ENCODE data around the gene NOS1AP.

The NOS1AP gene

DNA sequence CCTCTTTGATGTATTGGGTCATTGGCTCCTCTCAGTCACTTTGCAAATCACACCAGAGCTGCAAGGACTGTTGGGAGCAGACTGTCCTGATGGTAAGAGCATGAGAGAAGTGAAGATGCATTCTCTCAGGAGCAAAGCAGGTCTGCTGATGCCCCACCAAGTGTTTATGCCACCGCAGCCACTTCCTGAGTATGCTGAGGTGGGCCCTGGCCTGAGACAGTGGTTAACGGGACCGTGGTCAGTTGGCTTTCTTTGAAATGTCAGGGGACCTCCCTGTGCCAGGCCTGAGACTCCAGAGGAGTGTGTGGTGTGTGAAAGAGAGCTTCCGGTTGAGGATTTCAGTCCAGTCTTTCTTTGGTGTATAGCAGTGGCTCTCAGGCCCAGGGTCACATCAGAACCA, 227.7 kb downstream of the NOS1AP start:
- no peak for DNase-seq (ENCODE audit: low read depth in 3 of 3)

DNA sequence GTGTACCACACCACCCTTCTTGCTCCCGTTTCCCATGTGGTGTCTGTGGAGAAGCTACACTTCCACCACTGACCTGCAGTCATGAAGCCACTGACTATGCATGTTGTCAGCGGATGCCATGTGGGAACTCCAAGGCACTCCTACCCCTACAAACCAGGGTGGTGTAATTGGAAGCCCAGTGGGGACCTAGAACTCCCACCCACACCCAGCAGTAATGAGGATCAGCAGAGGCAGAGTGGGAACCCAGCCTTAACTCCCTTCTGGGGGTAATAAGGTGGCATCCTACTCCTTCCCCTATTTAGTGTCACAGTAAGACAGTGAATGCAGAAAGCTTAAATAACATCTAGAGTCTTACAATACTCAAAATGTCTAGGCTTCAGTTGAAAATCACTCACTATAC, 228.8 kb downstream of the NOS1AP start:
- no peak for DNase-seq (ENCODE audit: low read depth in 3 of 3)

DNA sequence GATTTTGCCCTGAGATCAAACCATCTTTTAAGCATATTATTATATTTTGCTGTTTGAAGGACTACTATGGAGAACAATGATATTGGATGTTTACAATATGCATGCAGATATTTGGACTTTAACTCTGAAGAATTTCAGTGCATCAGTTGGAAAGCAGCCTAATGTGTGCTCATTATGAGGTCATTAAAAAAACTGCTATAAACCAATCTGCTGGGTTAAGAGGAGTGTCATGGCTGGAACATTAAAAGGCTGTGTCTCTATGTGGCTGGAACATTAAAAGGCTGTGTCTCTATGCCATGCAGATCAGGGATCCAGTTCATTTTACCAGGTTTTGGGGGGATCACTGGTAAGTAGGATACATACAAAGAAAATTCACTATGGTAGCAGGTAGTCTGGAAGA, 229.5 kb downstream of the NOS1AP start:
- DNase-seq (ENCODE audit: low read depth in 3 of 3), result no peak

DNA sequence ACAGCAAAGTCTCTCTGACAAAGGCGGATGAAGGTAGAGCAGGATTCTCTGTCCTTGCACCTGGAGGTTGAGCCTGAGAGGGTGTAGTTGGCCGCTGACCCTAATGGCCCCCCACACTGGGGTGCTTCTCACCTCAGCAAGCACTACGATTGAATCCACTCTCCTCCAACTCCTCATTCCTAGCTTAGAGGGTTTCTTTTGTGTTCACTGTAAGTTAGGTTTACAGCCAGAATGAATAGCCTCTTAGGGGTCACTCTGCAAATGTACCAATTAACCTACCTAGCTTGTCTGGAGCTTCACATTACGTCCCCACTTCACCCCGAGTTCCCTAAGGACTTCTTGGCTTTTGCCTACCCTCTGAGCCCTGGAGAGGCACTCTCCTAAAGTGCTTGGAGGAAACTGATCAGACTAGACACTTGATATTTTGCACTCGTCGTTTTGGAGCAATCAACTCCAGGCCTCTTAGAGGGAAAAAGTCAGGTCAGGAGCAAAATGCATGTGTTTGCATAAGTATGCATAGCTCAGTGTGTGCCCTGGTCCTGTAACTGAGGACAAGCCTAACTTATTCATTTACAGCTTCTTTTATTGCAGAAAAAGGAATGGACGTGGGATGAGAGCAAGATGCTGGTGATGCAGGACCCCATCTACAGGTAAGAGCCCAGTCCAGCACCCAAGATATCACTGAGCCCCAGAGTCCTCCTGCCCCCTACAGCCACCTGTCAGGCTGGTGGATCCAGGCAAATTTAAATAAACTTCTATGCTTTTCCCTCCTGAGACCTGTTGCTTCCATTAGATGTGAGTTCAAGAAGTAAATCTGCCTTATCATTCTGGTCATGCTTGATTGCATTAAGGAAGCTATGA, 230.8 kb downstream of the NOS1AP start:
- no peak for DNase-seq (ENCODE audit: low read depth in 3 of 3)

DNA sequence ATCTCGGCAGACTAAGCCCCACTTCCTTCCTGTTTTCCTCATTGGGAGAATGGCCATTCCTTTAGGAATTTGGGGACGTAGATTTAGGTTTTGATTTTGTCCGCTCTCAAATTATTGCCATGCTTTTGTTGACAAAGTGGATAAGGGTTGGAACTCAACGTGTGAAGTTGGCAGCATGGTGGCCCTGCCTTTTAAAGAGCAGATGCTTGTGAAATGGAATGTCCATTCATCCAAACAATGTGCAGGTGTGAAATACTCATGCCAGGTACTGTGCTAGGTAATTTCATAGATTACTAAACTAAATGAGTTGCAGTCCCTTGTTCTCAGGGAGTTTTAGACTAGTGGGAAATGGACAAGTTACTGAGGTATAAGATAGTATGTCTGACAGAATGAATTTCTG, 232.2 kb downstream of the NOS1AP start:
- no peak for DNase-seq (ENCODE audit: low read depth in 3 of 3)

DNA sequence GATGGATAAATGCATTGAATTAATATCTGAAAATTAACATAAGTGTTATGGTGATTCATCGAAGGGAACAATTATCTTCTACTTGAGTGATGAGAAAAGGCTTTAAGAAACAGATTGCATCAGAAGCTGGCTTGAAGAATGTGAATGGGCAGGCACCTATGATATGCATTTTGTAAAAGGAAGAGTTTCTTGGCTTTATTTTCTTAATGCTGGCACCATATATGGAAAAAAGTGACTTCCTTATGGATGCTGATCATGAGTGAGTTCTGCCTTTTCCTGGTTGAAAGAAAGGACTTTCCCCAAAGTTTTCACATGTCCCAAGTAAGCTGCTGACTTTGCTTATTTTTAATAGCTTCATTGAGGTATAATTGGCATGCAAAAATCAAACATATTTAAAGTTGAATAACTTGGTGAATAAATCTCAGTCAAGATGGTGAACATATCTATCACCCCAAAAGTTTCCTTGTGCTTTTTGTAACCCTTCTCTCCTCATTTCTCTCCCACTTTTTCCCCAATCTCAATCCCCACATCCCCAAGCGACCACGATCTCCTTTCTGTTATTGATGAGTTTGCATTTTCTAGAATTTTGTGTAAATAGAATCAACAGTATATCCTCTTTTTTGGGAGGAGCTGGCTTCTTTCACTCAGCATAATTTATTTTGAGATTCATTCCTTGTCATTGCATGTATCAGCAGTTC, 233.0 kb downstream of the NOS1AP start:
- no peak for DNase-seq (ENCODE audit: low read depth in 3 of 3)

DNA sequence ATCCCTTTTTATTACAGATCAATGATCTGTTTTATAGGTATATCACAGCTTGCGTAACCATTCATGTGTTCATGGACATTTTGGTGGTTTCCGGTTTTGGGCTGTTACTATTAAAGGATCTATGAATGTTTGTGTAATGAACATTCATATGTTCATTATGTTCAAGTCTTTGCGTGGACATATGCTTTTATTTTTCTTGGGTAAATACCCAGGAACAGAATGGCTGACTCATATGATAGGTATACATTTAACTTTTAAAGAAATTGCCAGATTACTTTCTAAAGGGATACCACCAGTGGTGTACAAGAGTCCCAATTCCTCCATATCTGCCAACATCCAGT, 233.5 kb downstream of the NOS1AP start:
- DNase-seq (ENCODE audit: low read depth in 3 of 3), result no peak

DNA sequence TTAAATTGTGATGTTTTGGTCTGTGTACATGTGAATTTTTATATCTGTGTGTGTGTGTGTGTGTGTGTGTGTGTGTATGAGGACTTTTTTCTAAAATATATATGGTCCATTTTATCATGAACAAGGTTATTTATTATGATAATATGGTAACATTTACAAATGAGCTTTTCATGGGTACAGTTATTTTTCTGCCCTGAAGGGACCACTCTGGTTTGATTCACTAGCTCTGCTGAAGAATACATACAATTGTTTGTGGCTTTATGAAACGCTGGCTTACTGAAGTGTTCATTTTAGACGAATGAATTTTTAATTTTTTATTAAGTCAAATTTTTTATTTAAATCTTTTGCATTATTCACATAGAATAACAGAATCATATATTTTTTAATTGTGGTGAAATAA, 235.2 kb downstream of the NOS1AP start:
- DNase-seq (ENCODE audit: low read depth in 3 of 3), result no peak

DNA sequence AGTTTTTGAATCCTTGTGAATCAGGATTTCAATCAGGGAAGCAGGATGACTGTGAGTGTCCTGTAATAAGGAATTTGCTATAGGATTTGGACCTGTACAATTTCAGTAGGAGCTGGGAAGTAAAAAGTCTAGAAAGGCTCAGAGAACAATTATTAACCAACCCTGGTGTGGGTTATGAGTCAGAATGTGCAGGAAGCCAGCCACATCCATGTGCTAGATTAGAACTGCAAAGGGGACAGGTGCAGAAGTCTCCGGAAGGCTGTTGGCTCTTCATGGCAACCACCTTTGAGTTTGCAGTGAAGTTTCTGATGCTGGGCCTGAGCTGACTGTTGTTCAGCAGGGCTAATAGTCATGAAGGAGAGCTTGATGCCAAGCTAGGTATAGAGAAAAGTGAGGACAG, 236.5 kb downstream of the NOS1AP start:
- no peak for DNase-seq (ENCODE audit: low read depth in 3 of 3)

DNA sequence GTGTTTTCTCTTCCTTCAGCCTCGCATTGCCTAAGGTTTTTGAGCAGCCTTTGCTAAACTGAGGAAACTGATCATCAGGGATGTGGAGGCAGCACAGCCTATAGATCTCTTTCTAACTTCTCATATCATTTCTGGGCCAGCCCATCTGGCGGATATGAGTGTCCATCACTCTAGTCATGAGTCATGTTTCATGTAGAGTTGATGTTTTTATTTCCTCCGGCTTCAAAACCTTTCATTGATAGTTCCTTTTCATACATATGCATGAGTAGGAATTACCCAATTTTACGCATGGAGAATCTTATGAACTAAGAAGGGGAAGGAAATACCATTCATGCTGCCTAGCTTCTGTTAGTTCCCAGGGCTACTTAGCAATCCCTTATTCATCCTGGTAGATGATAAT, 240.8 kb downstream of the NOS1AP start:
- DNase-seq (ENCODE audit: low read depth in 3 of 3), result no peak

DNA sequence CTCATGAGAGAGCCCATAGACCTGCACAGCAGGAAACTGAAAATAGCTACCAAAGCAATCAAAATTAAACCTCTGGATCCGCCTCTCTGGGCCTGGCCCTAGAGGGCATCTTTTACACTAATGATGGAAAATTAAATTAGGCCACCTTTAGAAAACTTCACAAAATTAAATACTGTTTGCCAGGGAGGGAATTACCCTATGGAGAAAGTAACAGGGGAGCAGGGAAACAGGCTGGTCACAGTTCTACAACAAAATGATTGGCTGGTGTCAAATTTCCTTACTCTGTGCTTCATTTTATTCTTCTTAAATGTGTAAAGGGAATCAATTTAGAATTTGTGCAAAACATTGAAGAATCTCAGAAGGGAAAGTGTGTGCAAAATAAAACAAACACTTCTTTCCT, 244.7 kb downstream of the NOS1AP start:
- no peak for DNase-seq (ENCODE audit: low read depth in 3 of 3)

DNA sequence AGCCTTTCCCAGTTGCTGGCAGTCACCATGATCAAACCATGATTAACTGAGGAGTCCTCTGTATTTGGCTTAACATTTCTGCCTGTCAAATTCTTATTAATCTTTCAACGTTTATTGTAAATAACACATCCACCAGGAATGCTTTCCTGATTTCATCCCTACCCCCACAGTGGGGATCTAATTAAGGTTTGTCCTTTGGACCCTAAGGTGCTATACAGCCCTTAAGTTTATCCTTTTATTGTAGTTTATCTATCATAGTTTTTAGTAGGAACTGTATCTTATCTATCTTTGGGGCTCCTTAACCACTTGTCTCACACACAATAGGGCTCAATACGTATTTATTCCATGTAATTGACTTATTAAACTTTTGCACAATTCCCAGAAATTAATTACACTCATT, 246.2 kb downstream of the NOS1AP start:
- DNase-seq (ENCODE audit: low read depth in 3 of 3), result no peak

DNA sequence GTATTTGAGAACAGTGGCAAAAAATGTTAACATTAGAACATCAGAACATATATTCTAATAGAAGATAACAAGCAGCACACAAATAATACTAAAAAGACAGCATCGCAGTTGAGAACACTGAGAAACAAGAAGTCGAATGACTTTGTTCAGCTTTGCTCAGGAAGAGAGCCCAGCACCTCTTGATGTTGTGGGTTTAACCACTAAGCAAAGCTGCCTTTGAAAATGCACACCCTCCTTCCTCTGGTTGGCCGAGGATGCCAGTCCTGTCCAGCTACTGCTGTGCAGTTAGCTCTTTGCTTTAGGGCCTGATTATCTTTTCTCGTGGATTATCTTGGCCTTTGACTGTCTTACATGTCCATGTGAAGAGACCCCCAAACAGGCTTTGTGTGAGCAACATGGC, 246.7 kb downstream of the NOS1AP start:
- no peak for DNase-seq (ENCODE audit: low read depth in 3 of 3)

DNA sequence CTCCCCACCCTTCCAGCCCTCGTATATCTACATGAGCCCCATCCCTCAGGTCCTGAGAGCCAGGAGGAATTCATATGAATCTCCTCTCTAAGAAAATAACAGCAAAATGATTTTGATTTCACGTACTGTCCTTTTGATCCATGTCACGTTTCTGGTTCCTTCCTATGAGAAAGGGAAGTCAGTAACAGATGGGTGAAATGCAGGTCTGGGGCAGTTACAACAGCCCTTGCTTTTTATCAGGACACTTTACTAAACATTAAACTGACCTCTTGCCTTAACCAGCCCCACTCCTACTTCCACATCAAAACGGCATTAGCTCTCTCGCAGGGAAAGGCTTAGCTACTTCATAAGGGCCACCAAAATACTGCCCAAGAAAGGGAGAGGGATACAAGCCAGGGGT, 248.1 kb downstream of the NOS1AP start:
- DNase-seq (ENCODE audit: low read depth in 3 of 3), result no peak

DNA sequence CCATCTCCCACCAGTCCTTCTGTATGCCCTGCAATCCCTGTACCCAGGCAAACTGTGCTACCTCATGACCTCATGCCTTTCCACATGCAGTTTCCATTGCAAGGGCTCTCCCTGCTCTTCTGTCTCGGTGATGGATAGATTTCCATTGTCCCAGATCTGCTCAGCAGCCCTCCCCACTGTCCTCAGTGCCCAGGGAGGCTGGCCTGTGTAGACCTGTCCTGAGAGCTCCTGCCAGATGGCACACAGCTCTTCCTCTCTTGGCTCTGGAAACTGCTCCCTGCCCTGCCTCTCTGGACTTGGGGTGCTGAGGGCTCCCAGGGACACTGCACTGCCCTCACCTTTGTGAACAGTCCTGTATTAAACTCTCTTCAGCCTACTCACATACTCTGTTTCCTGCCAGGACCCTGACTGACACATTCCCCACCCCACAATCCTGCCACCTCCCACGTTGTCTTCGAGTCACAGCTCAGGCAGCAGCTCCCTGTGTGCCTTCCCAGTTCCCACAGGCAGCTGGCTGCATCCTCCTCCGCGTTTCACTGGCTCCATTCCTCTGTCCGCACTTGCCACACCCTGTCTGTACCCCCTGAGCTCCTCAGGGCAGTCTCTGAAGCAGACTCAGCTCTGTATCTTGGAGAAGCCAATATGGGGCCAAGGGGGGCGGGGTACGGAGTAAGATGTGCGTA, 250.1 kb downstream of the NOS1AP start:
- no peak for DNase-seq (ENCODE audit: low read depth in 3 of 3)

DNA sequence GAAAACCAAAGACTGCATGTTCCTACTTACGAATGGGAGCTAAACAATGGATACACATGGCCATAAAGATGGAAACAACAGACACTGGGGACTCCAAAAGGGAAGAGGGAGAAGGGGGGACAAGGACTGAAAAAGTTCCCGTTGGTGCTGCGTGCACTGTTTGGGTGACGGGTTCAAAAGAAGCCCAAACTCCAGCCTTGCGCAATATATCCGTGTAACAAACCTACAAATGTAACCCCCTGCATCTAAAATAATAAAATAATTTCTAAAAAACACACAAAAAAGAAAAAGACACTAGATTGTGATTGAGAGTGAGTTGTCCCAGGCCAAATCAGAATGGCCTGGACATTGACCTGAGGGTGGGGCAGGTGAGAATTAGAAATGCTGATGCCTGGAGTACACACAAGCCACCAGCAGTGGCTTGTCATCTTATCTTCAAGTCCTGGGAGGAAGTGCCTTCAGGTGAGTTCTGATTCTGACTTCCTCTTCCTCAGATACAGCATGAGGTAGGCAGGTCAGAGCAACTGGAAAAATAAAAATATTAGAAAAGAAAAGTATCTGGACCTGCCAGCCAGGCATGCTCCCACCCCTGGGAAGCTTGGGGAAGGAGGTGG, 252.4 kb downstream of the NOS1AP start:
- DNase-seq (ENCODE audit: low read depth in 3 of 3), result no peak

DNA sequence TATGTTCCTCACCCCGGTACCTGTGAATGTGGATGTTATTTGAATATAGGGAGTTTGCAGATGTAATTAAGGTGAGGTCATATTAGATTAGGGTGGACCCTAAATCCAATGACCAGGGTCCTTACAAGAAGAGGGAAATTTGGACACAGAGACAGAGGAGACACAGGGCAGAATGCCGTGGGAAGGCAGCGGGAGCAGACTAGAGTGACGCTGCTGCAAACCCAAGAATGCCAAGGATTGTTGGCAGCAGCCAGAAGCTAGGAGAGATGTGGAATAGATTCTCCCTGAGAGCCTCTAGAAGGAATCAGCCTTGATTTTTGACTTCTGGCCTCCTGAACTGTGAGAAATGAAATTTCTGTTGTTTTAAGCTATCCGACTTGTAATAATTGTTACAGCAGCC, 253.5 kb downstream of the NOS1AP start:
- DNase-seq (ENCODE audit: low read depth in 3 of 3), result no peak

DNA sequence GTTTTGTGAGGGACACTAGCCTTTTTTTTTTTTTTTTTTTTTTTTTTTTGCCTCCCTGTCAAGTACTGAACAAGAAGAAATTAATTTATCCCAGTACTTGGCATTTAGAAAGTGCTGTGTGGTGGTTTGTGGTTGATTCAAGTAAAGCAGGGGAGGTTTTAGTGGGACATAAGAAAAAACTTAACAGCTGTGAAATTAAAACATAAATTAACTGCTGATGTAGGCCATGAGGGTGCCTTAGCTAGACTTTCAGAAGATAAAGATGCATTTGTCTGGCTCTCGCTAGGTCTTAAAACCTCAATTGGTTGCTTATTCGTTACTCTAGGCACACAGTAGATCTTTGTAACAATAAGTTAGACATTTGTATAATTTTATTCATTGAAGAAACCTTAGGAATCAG, 254.9 kb downstream of the NOS1AP start:
- no peak for DNase-seq (ENCODE audit: low read depth in 3 of 3)

DNA sequence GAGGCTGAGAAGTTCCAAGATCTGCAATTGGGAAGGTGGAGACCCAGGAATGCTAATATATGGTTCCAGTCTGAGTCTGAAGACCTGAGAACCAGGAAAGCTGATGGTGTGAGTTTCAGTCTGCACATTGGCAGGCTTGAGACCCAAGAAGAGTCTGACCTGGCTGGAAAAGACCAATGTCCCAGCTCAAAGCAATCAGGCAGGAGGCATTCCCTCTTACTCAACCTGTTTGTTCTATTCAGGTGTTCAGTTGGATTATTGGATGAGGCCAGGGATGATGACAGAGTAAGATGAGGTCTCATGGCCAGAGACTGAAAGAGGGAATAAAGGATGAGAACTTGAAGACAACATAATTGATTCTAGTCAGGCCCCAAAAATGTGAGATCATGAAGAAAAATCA, 257.1 kb downstream of the NOS1AP start:
- no peak for DNase-seq (ENCODE audit: low read depth in 3 of 3)

DNA sequence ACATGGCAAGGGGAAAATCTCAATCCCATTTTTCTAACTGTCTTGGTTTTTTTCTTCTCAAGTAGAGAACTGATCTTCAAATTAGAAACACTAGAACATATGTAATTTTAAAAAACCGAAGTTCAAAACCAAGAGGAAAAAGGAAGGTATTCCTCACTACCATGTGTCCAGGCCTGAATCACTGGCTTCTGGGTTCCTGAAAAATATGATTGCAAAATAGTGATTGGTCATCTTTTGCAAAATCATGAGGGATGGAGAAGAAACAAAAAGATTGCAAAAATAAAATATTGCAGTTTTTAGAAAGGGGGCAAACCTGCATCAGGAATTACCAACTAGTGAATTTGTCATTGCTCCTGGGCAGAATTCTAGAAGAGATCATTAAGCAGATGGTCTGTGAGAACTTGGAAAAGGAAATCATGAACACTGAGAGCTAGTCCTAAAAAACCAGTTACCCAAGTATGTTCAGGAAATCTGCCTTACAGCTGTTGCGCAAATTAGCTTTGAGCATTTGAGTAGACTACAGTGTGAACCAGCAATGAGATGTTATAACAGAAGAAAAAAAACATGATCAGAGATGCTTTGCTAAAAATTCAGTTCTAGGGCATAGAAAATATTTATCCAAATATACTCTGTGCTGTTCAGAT, 257.8 kb downstream of the NOS1AP start:
- no peak for DNase-seq (ENCODE audit: low read depth in 3 of 3)

DNA sequence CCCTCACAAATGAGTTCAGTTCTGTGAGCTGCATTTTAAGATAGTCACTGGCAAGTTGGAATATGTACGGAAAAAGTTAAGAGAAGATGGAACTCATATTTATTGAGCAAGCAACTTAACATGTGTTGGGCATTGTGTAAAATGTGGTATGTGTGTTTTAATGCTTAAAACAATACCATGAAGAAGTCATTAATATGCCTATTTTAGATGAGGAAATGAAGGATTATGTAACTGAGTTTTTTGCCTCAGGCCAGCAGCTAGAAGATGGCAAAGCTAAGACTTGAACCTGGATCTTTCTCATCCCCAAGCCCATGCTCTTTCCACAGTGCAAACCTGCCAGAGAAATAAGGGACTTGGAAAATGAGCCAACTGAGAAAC, 258.3 kb downstream of the NOS1AP start:
- no peak for DNase-seq (ENCODE audit: low read depth in 3 of 3)

DNA sequence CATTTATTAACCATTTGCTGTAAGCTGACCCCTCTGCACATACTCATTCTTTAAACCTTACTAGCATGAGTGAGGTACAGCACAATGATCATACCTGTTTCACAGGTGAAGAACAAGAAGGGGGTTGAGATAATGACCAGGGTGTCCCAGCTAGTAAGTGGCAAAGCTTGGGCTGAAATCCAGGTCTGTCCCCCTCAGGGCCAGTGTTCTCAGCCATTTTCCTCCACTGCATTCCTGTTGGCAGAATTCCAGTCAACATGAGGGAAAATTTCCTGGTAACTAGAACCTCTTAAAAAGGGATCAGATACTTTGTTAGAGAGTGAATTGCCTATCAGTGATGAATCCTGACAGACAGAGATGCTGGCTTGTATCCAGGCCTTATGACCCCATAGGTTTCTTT, 259.0 kb downstream of the NOS1AP start:
- no peak for DNase-seq (ENCODE audit: low read depth in 3 of 3)
